ENCODE results near the gene AP3B2. TPM values are rescaled to one million over a fixed set of nuclear protein-coding genes. Genes with fewer than 3 reads are reported as not detected.

The AP3B2 gene
- total and polyA plus RNA-seq, 2 of the 4 experiments (the other 2 are of a cell fraction), result 0.14 TPM; not detected in 1

DNA sequence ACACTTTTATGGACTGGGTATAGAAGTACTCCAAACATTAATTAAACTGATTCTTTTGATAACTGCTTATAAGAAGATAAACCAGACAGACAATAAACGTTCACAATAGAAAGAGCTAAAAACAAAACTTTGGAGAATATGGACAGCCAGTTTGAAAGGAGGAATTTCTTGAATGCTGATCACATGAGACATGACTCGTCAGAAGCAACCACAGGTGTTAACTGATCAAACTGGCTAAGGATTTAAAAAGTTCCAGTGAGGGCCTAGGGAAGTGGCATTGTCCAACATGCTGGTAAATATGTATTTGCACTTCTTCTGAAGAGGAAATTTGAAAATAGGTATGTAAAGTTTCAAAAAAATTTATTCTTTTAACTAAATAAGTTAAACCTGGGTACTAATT is 29.4 kb upstream of the AP3B2 start:
- no peaks in the 10 kb centered on the region for H3K79me1 ChIP-seq (ENCODE audit: low read depth in 1 of 2, low read length in 2 of 2)
- no peaks in the 10 kb centered on the region for H3K9me3 ChIP-seq (ENCODE audit: control insufficient read depth, insufficient read depth, low read length)
- no peak overlapping the region for H3K4me2 ChIP-seq (ENCODE audit: low read depth, low read length)
- no peak overlapping the region for H2BK5ac ChIP-seq (ENCODE audit: low read depth, low read length, poor library complexity, severe bottlenecking)
- no peak overlapping the region for H2AFZ ChIP-seq (replicated peaks; ENCODE audit: low read length, poor library complexity)
- no peaks in the 10 kb centered on the region for H3K36me3 ChIP-seq (ENCODE audit: control insufficient read depth, insufficient read depth, low read length)
- no peak overlapping the region for H3K27ac ChIP-seq (ENCODE audit: insufficient read depth, low read length)
- peak; percentile 29 for DNase-seq
- H3K4ac ChIP-seq (ENCODE audit: low read depth, low read length), result no peak overlapping the region
- H3K56ac ChIP-seq (ENCODE audit: extremely low read depth, insufficient read depth, low read length), result no peak overlapping the region
- no peak overlapping the region for H2AK9ac ChIP-seq (replicated peaks; ENCODE audit: low read depth, low read length, poor library complexity)
- in situ Hi-C loops (cut with MboI; ENCODE audit: low sequenced_read_pairs), result no loop called here
- no peak overlapping the region for H4K5ac ChIP-seq (ENCODE audit: low read depth, low read length)
- ChIA-PET POLR2A (ENCODE audit: unreplicated experiment) (no interaction called here), CTCF (no interaction called here)
- TF ChIP-seq RAD21 (IDR thresholded peaks at IDR 0.05; ENCODE audit: low read length) (no peak), RCOR1 (IDR thresholded peaks at IDR 0.05; ENCODE audit: insufficient replicate concordance, low read length) (no peak), NFE2L2 (IDR thresholded peaks at IDR 0.05; ENCODE audit: low read depth, low read length) (no peak), CHD1 (IDR thresholded peaks at IDR 0.05; ENCODE audit: low read depth, low read length) (no peak), SMC3 (IDR thresholded peaks at IDR 0.05; ENCODE audit: low read depth, low read length) (no peak), MAFK (IDR thresholded peaks at IDR 0.05; ENCODE audit: low read depth, low read length) (no peak), RFX5 (IDR thresholded peaks at IDR 0.05; ENCODE audit: low read depth, low read length) (no peak), FOS (IDR thresholded peaks at IDR 0.05; ENCODE audit: low read depth, low read length) (no peak), MAZ (IDR thresholded peaks at IDR 0.05; ENCODE audit: borderline replicate concordance, low read depth, low read length) (no peak)
- TF ChIP-seq, protein P1, sequence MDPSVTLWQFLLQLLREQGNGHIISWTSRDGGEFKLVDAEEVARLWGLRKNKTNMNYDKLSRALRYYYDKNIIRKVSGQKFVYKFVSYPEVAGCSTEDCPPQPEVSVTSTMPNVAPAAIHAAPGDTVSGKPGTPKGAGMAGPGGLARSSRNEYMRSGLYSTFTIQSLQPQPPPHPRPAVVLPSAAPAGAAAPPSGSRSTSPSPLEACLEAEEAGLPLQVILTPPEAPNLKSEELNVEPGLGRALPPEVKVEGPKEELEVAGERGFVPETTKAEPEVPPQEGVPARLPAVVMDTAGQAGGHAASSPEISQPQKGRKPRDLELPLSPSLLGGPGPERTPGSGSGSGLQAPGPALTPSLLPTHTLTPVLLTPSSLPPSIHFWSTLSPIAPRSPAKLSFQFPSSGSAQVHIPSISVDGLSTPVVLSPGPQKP (IDR thresholded peaks at IDR 0.05; ENCODE audit: borderline replicate concordance, low read depth, low read length), result no peak
- TF ChIP-seq, protein P2, sequence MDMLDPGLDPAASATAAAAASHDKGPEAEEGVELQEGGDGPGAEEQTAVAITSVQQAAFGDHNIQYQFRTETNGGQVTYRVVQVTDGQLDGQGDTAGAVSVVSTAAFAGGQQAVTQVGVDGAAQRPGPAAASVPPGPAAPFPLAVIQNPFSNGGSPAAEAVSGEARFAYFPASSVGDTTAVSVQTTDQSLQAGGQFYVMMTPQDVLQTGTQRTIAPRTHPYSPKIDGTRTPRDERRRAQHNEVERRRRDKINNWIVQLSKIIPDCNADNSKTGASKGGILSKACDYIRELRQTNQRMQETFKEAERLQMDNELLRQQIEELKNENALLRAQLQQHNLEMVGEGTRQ (IDR thresholded peaks at IDR 0.05; ENCODE audit: low read depth, low read length), result no peak
- TF ChIP-seq, protein P3, sequence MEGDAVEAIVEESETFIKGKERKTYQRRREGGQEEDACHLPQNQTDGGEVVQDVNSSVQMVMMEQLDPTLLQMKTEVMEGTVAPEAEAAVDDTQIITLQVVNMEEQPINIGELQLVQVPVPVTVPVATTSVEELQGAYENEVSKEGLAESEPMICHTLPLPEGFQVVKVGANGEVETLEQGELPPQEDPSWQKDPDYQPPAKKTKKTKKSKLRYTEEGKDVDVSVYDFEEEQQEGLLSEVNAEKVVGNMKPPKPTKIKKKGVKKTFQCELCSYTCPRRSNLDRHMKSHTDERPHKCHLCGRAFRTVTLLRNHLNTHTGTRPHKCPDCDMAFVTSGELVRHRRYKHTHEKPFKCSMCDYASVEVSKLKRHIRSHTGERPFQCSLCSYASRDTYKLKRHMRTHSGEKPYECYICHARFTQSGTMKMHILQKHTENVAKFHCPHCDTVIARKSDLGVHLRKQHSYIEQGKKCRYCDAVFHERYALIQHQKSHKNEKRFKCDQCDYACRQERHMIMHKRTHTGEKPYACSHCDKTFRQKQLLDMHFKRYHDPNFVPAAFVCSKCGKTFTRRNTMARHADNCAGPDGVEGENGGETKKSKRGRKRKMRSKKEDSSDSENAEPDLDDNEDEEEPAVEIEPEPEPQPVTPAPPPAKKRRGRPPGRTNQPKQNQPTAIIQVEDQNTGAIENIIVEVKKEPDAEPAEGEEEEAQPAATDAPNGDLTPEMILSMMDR (conservative IDR thresholded peaks at IDR 0.05; ENCODE audit: low read depth, low read length), result no peak
- dilution Hi-C loops (cut with HindIII; ENCODE audit: low sequenced_read_pairs, unreplicated experiment), result no loop called here
- H2AK5ac ChIP-seq (ENCODE audit: low read depth, low read length), result no peak overlapping the region
- H3K14ac ChIP-seq (replicated peaks; ENCODE audit: low read depth, low read length), result no peak overlapping the region
- no peaks in the 10 kb centered on the region for H3K27me3 ChIP-seq (ENCODE audit: control insufficient read depth, insufficient read depth, low read length)
- no peaks in the 10 kb centered on the region for H3K9me1 ChIP-seq (ENCODE audit: insufficient read depth, low read length)
- no peak overlapping the region for H3K9ac ChIP-seq (ENCODE audit: low read depth, low read length)
- ATAC-seq (ENCODE audit: low read depth), result no peak
- H2BK20ac ChIP-seq (ENCODE audit: low read depth, low read length), result no peak overlapping the region
- BruUV-seq (replicated peaks), result no TSS peak
- H4K20me1 ChIP-seq (ENCODE audit: insufficient read depth, low read length), result no peaks in the 10 kb centered on the region
- no CpG with 5 or more reads among the region's 2 CpGs for WGBS, 2 experiments (ENCODE audit: extremely low coverage in 2 of 2, insufficient read length in 1 of 2)
- H4K91ac ChIP-seq (ENCODE audit: insufficient read depth, low read depth, low read length), result no peak overlapping the region
- no peak overlapping the region for H4K8ac ChIP-seq (ENCODE audit: low read depth in 2 of 2, low read length in 2 of 2)
- intact Hi-C loops (cut with micrococcal nuclease), result loop anchor here (2.0 kb wide), 1 partner anchor 60 kb away; no protein-coding TSS in a partner anchor
- no peak overlapping the region for H2BK120ac ChIP-seq (ENCODE audit: low read depth, low read length)
- no peak overlapping the region for H2BK15ac ChIP-seq (ENCODE audit: low read depth, low read length)
- H3K4me3 ChIP-seq (ENCODE audit: insufficient read depth, low read depth, low read length), result no peak overlapping the region
- H3K4me1 ChIP-seq (ENCODE audit: control insufficient read depth, insufficient read depth, low read length), result no peaks in the 10 kb centered on the region
- H3K23ac ChIP-seq (ENCODE audit: low read depth, low read length), result no peak overlapping the region
- no peak overlapping the region for H3K18ac ChIP-seq (ENCODE audit: low read depth, low read length)

Data from IMR-90 (cell line).